Neural cell (in vitro differentiated cells): ENCODE measurements around the gene FANCL. TPM values are rescaled to one million over a fixed set of nuclear protein-coding genes. Genes with fewer than 3 reads are reported as not detected.
"Not testable (repeated sequence)": the region's sequence is repeated elsewhere in the genome, so short reads cannot be mapped to it uniquely, and the experiment has no call there.

ENCODE experiments used
- H2AFZ ChIP-seq: fragments of 200-600, 300-800 bp; sonication (generic), shearing (Covaris generic); 2 replicates; pipeline ENCODE4 v1.6.0; 2014; ENCODE audit warnings: low read depth, mild to moderate bottlenecking, antibody characterized with exemption, low read length, moderate library complexity
- H3F3A ChIP-seq: fragments of 200-600 bp; shearing (Covaris generic); 2 replicates; pipeline ENCODE4 v1.6.1; 2016; ENCODE audit warnings: mild to moderate bottlenecking, moderate library complexity, mixed read lengths, antibody characterized with exemption, low read length; ENCODE audit not compliant: insufficient read depth, poor library complexity, severe bottlenecking
- H3K27ac ChIP-seq: fragments of 200-600, 300-800 bp; sonication (generic), shearing (Covaris generic); 2 replicates; pipeline ENCODE4 v1.5.1; 2014; ENCODE audit warnings: mild to moderate bottlenecking, low read length, moderate library complexity
- H3K27me3 ChIP-seq: fragments of 300-800, 200-600 bp; sonication (generic), shearing (Covaris generic); 2 replicates; pipeline ENCODE4 v1.6.0; 2014; ENCODE audit warnings: mild to moderate bottlenecking, low read depth, low read length, moderate library complexity; ENCODE audit not compliant: insufficient read depth
- H3K36me3 ChIP-seq: fragments of 300-800, 200-600 bp; sonication (generic), shearing (Covaris generic); 2 replicates; pipeline ENCODE4 v1.5.1; 2014; ENCODE audit warnings: mild to moderate bottlenecking, antibody characterized with exemption, low read length, moderate library complexity; ENCODE audit not compliant: insufficient read depth
- H3K4me2 ChIP-seq: fragments of 300-800, 200-600 bp; sonication (generic), shearing (Covaris generic); 2 replicates; pipeline ENCODE4 v1.6.0; 2014; ENCODE audit warnings: mild to moderate bottlenecking, low read length
- H3K4me3 ChIP-seq: fragments of 300-800, 200-600 bp; sonication (generic), shearing (Covaris generic); 2 replicates; pipeline ENCODE4 v1.5.1; 2014; ENCODE audit warnings: mild to moderate bottlenecking, low read length, moderate library complexity
- H3K79me2 ChIP-seq: fragments of 200-600 bp; shearing (Covaris generic); replicated peaks from 2 replicates; pipeline ENCODE4 v1.6.0; 2014; ENCODE audit warnings: mild to moderate bottlenecking, low read length, moderate library complexity; ENCODE audit not compliant: insufficient read depth
- H3K9ac ChIP-seq: fragments of 300-800, 200-600 bp; sonication (generic), shearing (Covaris generic); 2 replicates; pipeline ENCODE4 v1.6.1; 2016; ENCODE audit warnings: mild to moderate bottlenecking, low read length, mixed read lengths
- H3K9me2 ChIP-seq: fragments of 200-600 bp; shearing (Covaris generic); 2 replicates; pipeline ENCODE4 v1.6.1; 2016; ENCODE audit warnings: mild to moderate bottlenecking, low read length, mixed read lengths; ENCODE audit not compliant: insufficient read depth
- H3K9me3 ChIP-seq: fragments of 200-600, 300-800 bp; sonication (generic), shearing (Covaris generic); 2 replicates; pipeline ENCODE4 v1.6.1; 2016; ENCODE audit warnings: mild to moderate bottlenecking, mixed run types, low read length, moderate library complexity, mixed read lengths
- H4K20me1 ChIP-seq: fragments of 200-600 bp; shearing (Covaris generic); 2 replicates; pipeline ENCODE4 v1.6.1; 2016; ENCODE audit warnings: mild to moderate bottlenecking, mixed run types; ENCODE audit not compliant: insufficient read depth
- CTCF ChIP-seq: fragments of 450-650 bp; IDR thresholded peaks from 2 replicates; pipeline ENCODE4 v1.5.1; 2014; ENCODE audit warnings: antibody characterized with exemption, mild to moderate bottlenecking, moderate library complexity; ENCODE audit not compliant: poor library complexity, severe bottlenecking
- EP300 ChIP-seq: fragments of 450-650 bp; conservative IDR thresholded peaks from 2 replicates; pipeline ENCODE4 v1.6.1; 2014; ENCODE audit warnings: antibody characterized with exemption, mild to moderate bottlenecking, moderate library complexity; ENCODE audit not compliant: poor library complexity, severe bottlenecking
- EZH2 ChIP-seq: fragments of 200-600, 300-800 bp; shearing (Covaris generic), sonication (generic); IDR thresholded peaks from 2 replicates; pipeline ENCODE4 v1.6.1; 2014; ENCODE audit warnings: antibody characterized with exemption, low read length, borderline replicate concordance, mild to moderate bottlenecking; ENCODE audit not compliant: insufficient read depth, poor library complexity, severe bottlenecking
- MXI1 ChIP-seq: fragments of 450-650 bp; conservative IDR thresholded peaks from 2 replicates; pipeline ENCODE4 v1.6.1; 2014; ENCODE audit warnings: antibody characterized with exemption, mild to moderate bottlenecking; ENCODE audit not compliant: poor library complexity, severe bottlenecking
- POLR2AphosphoS5 ChIP-seq: IDR thresholded peaks from 2 replicates; pipeline ENCODE4 v1.6.1; 2012
- RAD21 ChIP-seq: fragments of 450-650 bp; conservative IDR thresholded peaks from 2 replicates; pipeline ENCODE4 v1.6.1; 2014; ENCODE audit warnings: antibody characterized with exemption, mild to moderate bottlenecking, moderate library complexity
- REST ChIP-seq: IDR thresholded peaks from 2 replicates; pipeline ENCODE4 v1.6.1; 2012; ENCODE audit warnings: borderline replicate concordance
- SMC3 ChIP-seq: fragments of 450-650 bp; conservative IDR thresholded peaks from 2 replicates; pipeline ENCODE4 v1.6.1; 2014; ENCODE audit warnings: antibody characterized with exemption, mild to moderate bottlenecking, moderate library complexity; ENCODE audit not compliant: poor library complexity
- TAF1 ChIP-seq: IDR thresholded peaks from 2 replicates; pipeline ENCODE4 v1.6.1; 2012; ENCODE audit warnings: low read depth
- polyA plus RNA-seq: library from polyadenylated mRNA; depleted of rRNA; stranded (reverse); fragments of >200 nt; gene quantifications from 2 replicates; pipeline ENCODE4 v1.2.3, GENCODE V29; 2014

The FANCL gene
- polyA plus RNA-seq, 1 donor from 2014 or later, result 72.8 TPM

- no peaks in the 10 kb centered on the region for H3K27me3 ChIP-seq
- H3K9me3 ChIP-seq, result no peaks in the 10 kb centered on the region
- no peaks in the 10 kb centered on the region for H3K9me2 ChIP-seq
- H3K36me3 ChIP-seq, result no peaks in the 10 kb centered on the region
- H4K20me1 ChIP-seq, result no peaks in the 10 kb centered on the region
- no peak for TF ChIP-seq POLR2AphosphoS5
- TF ChIP-seq EP300, result no peak
- TF ChIP-seq EZH2, result no peak
- no peak for TF ChIP-seq SMC3
- no peak for TF ChIP-seq REST
- no peak for TF ChIP-seq CTCF
- no peak for TF ChIP-seq RAD21
- no peak for TF ChIP-seq TAF1
- TF ChIP-seq MXI1, result no peak
- H2AFZ ChIP-seq, result no peak overlapping the region
- H3K27ac ChIP-seq, result no peak overlapping the region
- no peak overlapping the region for H3K9ac ChIP-seq
- no peak overlapping the region for H3K4me3 ChIP-seq
- no peak overlapping the region for H3K4me2 ChIP-seq
- no peaks in the 10 kb centered on the region for H3F3A ChIP-seq
- no peaks in the 10 kb centered on the region for H3K79me2 ChIP-seq
Observed at GRCh38 chr2:58120626-58121229, 120.4 kb downstream of the FANCL start.

GRCh38 chr2:58113563-58113962 is 127.6 kb downstream of the FANCL start:
- H3K36me3 ChIP-seq, H3K4me2 ChIP-seq, H3K9me2 ChIP-seq, H3K27me3 ChIP-seq, H3K27ac ChIP-seq, H2AFZ ChIP-seq, H4K20me1 ChIP-seq, H3K9ac ChIP-seq, H3K4me3 ChIP-seq, H3K9me3 ChIP-seq, H3F3A ChIP-seq, H3K79me2 ChIP-seq: not testable (repeated sequence)

- H3K27ac ChIP-seq, result no peak overlapping the region
- H3F3A ChIP-seq, result no peaks in the 10 kb centered on the region
- H3K4me2 ChIP-seq, result no peak overlapping the region
- no peaks in the 10 kb centered on the region for H3K9me3 ChIP-seq
- no peaks in the 10 kb centered on the region for H4K20me1 ChIP-seq
- TF ChIP-seq REST, result no peak
- no peak for TF ChIP-seq RAD21
- no peak for TF ChIP-seq MXI1
- no peak for TF ChIP-seq SMC3
- no peak for TF ChIP-seq EZH2
- no peak for TF ChIP-seq POLR2AphosphoS5
- TF ChIP-seq EP300, result no peak
- TF ChIP-seq TAF1, result no peak
- TF ChIP-seq CTCF, result no peak
- no peaks in the 10 kb centered on the region for H3K27me3 ChIP-seq
- H3K4me3 ChIP-seq, result no peak overlapping the region
- no peaks in the 10 kb centered on the region for H3K79me2 ChIP-seq
- no peak overlapping the region for H2AFZ ChIP-seq
- H3K36me3 ChIP-seq, result no peaks in the 10 kb centered on the region
- H3K9me2 ChIP-seq, result no peaks in the 10 kb centered on the region
- no peak overlapping the region for H3K9ac ChIP-seq
Observed at GRCh38 chr2:58110765-58111164, 130.4 kb downstream of the FANCL start.
